Testis (tissue), 2 donors: ENCODE measurements around the gene MED27.

Source experiments
- POLR2A ChIP-seq: fragments of 450-650 bp; IDR thresholded peaks from one replicate; pipeline ENCODE4 v1.6.1; 2017; ENCODE audit warnings: antibody characterized with exemption, mild to moderate bottlenecking, moderate library complexity
- TF ChIP-seq, protein P1 (sequence below), 3 experiments: fragments of 450-650 bp in 2 of 3; fragments of 200-600 bp in 1 of 3; sonication (generic) in 1 of 3; IDR thresholded peaks; one replicate each; pipeline ENCODE4 v1.5.1; 2016 to 2019; ENCODE audit warnings: antibody characterized with exemption in 3 of 3, mild to moderate bottlenecking in 2 of 3, moderate library complexity in 1 of 3

DNA sequence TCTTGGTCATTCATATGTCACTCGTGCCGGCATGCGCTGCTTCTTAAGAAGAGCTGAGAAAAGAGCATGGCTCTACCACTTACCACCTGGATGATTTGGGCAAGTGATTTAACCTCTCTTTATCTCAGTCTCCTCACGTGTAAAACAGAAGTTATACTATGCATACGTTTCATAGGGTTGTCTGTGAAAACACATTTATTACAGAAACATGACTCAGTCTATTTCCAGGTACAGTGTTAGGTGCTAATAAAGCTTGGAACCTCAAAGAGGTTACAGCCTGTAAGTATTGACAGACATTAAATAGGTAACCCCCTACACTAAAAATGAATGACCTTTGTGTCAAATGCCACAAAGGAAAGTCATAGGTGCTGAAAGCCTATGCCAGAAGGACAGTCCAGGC lies 43.1 kb downstream of the MED27 start:
- TF ChIP-seq, protein P1, sequence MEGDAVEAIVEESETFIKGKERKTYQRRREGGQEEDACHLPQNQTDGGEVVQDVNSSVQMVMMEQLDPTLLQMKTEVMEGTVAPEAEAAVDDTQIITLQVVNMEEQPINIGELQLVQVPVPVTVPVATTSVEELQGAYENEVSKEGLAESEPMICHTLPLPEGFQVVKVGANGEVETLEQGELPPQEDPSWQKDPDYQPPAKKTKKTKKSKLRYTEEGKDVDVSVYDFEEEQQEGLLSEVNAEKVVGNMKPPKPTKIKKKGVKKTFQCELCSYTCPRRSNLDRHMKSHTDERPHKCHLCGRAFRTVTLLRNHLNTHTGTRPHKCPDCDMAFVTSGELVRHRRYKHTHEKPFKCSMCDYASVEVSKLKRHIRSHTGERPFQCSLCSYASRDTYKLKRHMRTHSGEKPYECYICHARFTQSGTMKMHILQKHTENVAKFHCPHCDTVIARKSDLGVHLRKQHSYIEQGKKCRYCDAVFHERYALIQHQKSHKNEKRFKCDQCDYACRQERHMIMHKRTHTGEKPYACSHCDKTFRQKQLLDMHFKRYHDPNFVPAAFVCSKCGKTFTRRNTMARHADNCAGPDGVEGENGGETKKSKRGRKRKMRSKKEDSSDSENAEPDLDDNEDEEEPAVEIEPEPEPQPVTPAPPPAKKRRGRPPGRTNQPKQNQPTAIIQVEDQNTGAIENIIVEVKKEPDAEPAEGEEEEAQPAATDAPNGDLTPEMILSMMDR (IDR thresholded peaks at IDR 0.05) = no peak
- TF ChIP-seq POLR2A = no peak
